GM10248 (cell line): ENCODE measurements around the gene B4GALT2.

Experiments
- CTCF ChIA-PET: fragments of 300-600 bp; sonication (Branson Sonifier 250); formaldehyde crosslinking; extraction: SDS; loops from one replicate; lab custom pipeline; 2021; ENCODE audit warnings: antibody characterized with exemption; lab: Yijun Ruan, JAX
- POLR2A ChIA-PET: fragments of 350-650 bp; sonication (Branson Sonifier 250); formaldehyde crosslinking; extraction: SDS; loops from one replicate; lab custom pipeline; 2020; ENCODE audit warnings: antibody characterized with exemption; lab: Yijun Ruan, JAX
- DNase-seq: peaks from one replicate; pipeline ENCODE4 v3.0.0; 2012; ENCODE audit errors: extremely low spot score
- TF ChIP-seq, protein P1 (sequence below): IDR thresholded peaks from 2 replicates; pipeline ENCODE4 v1.5.1; 2012; ENCODE audit warnings: mild to moderate bottlenecking, low read depth; ENCODE audit errors: extremely low read depth, missing control alignments, control extremely low read depth

B4GALT2 gene

GRCh38 chr1:43970502-43970901 is 8.5 kb upstream of the B4GALT2 start:
- ChIA-PET POLR2A (interaction anchor here (0.8 kb wide), 1 partner anchor 320 kb away, joined by 3 read pairs; the partner anchor contains the start of gene KDM4A), CTCF (interaction anchor here (0.7 to 4.9 kb wide), 4 partner anchors 20 to 207 kb away, joined by 3 to 21 read pairs (median 6); partner anchors contain the start of gene ARTN)
- TF ChIP-seq, protein P1, sequence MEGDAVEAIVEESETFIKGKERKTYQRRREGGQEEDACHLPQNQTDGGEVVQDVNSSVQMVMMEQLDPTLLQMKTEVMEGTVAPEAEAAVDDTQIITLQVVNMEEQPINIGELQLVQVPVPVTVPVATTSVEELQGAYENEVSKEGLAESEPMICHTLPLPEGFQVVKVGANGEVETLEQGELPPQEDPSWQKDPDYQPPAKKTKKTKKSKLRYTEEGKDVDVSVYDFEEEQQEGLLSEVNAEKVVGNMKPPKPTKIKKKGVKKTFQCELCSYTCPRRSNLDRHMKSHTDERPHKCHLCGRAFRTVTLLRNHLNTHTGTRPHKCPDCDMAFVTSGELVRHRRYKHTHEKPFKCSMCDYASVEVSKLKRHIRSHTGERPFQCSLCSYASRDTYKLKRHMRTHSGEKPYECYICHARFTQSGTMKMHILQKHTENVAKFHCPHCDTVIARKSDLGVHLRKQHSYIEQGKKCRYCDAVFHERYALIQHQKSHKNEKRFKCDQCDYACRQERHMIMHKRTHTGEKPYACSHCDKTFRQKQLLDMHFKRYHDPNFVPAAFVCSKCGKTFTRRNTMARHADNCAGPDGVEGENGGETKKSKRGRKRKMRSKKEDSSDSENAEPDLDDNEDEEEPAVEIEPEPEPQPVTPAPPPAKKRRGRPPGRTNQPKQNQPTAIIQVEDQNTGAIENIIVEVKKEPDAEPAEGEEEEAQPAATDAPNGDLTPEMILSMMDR: no peak
- DNase-seq: no peak

DNA sequence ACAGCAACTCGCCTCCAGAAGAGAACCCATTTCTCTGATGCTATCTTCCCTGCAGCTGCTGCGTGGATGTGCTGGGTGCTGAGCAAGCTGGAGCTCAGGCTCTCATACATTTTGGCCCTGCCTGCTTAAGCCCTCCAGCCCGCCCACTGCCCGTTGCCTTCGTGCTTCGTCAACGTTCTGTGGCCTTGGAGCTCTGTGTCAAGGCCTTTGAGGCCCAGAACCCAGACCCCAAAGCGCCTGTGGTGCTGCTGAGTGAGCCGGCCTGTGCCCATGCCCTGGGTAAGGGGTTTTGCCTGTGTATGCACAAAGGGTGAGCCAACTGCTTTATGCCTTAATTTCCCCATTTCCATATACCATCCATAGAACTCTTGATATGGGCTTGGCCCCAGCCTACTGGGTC is 8.1 kb upstream of the B4GALT2 start:
- DNase-seq: no peak
- CTCF ChIA-PET: interaction anchor here (1.6 to 4.9 kb wide), 3 partner anchors 34 to 207 kb away, joined by 4 to 21 read pairs (median 9); partner anchors contain the start of gene ARTN
- POLR2A ChIA-PET: no interaction called here
- TF ChIP-seq, protein P1: no peak

- CTCF ChIA-PET: interaction anchor here (1.1 to 4.9 kb wide), 5 partner anchors 24 to 744 kb away, joined by 3 to 21 read pairs (median 9); partner anchors contain the start of genes ARTN and IPO13
- no peak for DNase-seq
- TF ChIP-seq, protein P1: no peak
- POLR2A ChIA-PET: no interaction called here
Measured at GRCh38 chr1:43971336-43971980, 7.6 kb upstream of the B4GALT2 start.

DNA sequence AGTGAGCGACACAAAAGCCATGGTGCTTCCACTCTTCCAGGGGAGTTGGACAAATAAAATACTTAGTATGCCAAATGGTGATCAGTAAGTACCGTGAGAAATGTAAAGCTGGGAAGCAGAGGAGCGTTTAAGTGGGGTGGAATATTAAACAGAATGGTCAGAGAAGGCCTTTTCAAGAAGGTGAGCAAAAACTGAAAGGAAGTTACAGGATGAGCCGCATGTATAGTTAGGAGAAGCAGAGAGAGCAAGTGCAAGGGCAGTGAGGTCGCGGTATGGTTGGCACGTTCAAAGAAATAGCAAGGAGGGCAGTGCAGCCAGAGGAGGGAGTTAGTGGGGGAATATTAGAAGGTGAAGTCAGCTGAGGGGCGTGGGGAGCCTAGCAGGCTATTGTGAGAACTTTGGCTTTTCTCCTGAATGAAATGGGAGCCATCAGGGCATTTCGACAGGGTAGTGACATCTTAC is 5.0 kb upstream of the B4GALT2 start:
- TF ChIP-seq, protein P1: no peak
- ChIA-PET CTCF (interaction anchor here (1.1 to 2.6 kb wide), 7 partner anchors 10 to 211 kb away, joined by 3 to 10 read pairs (median 4); partner anchors contain the start of gene IPO13), POLR2A (no interaction called here)
- no peak for DNase-seq

- DNase-seq: peak; percentile 97
- TF ChIP-seq, protein P1: peak; percentile 20
- POLR2A ChIA-PET: interaction anchor here (0.7 kb wide), 2 partner anchors 13 to 18 kb away, joined by 3 to 4 read pairs; no protein-coding TSS in a partner anchor
- CTCF ChIA-PET: interaction anchor here (0.9 to 3.7 kb wide), 9 partner anchors 14 to 211 kb away, joined by 3 to 9 read pairs (median 6); no protein-coding TSS in a partner anchor
Measured at GRCh38 chr1:43974443-43975248, 4.4 kb upstream of the B4GALT2 start, which contains the start of gene ATP6V0B. ATP6V0B (plus strand) TSS chr1:43974960; CDS start chr1:43975041, 81 bp downstream.
